ENCODE measurements around the gene TOP3B.

DNA sequence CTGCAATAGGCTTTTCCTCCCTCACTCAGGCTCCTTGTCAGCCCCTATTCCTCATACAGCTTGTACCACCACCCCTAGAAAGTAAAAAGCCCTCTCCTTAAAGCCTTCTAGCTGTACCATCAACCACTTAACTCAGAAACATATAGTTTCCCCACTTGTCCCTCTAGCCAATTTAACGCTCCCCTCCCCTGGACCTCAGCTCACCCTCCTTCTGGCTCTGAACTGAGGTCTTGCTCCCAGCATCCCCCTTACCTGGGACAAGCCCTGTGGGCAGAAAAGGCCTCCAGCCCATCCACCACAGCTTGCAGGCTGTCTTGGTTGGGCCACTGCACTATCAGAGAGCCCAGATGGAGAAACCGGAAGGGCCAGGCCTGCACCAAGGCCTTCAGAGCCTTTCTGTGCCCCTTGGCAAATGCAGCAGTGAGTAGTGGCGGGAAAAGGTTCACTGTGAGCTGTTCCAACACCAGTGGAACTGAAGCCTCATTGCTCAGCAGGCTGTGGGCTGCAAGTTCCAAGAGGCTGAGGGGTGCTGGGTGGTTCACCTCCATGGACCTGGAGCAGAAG is 12.4 kb upstream of the TOP3B start:
- TF ChIP-seq, protein P1, sequence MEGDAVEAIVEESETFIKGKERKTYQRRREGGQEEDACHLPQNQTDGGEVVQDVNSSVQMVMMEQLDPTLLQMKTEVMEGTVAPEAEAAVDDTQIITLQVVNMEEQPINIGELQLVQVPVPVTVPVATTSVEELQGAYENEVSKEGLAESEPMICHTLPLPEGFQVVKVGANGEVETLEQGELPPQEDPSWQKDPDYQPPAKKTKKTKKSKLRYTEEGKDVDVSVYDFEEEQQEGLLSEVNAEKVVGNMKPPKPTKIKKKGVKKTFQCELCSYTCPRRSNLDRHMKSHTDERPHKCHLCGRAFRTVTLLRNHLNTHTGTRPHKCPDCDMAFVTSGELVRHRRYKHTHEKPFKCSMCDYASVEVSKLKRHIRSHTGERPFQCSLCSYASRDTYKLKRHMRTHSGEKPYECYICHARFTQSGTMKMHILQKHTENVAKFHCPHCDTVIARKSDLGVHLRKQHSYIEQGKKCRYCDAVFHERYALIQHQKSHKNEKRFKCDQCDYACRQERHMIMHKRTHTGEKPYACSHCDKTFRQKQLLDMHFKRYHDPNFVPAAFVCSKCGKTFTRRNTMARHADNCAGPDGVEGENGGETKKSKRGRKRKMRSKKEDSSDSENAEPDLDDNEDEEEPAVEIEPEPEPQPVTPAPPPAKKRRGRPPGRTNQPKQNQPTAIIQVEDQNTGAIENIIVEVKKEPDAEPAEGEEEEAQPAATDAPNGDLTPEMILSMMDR (IDR thresholded peaks at IDR 0.05): no peak
- no peak for TF ChIP-seq POLR2AphosphoS5 (IDR thresholded peaks at IDR 0.05)
